Kidney (tissue), 14 donors: ENCODE results near the gene ADAD2. TPM values are rescaled to one million over a fixed set of nuclear protein-coding genes. Genes with fewer than 3 reads are reported as not detected.

Experiments
- DNase-seq, 5 donors: peaks; one replicate each; pipeline ENCODE4 v3.0.0-alpha.2; 2013 to 2020
- FAIRE-seq: peaks from 2 replicates; lab custom pipeline; 2012; peaks lifted over from hg19 to GRCh38; lab: Jason Lieb, UNC
- H3K27ac ChIP-seq, 2 donors: one replicate each; pipeline ENCODE4 v1.7.0; 2013; ENCODE audit warnings: low read depth in 2 of 2, low read length in 2 of 2, inconsistent platforms in 1 of 2
- H3K27me3 ChIP-seq: one replicate; pipeline ENCODE4 v1.7.1; 2013; ENCODE audit warnings: low read length, inconsistent platforms; ENCODE audit not compliant: control insufficient read depth, insufficient read depth
- H3K36me3 ChIP-seq, 3 donors: one replicate each; pipeline versions ENCODE4 v1.7.0 to v1.7.1; 2013; ENCODE audit warnings: low read length in 3 of 3, control low read depth in 1 of 3, inconsistent platforms in 1 of 3; ENCODE audit not compliant: insufficient read depth in 3 of 3, control insufficient read depth in 2 of 3
- H3K4me1 ChIP-seq, 3 donors: one replicate each; pipeline versions ENCODE4 v1.7.0 to v1.7.1; 2013; ENCODE audit warnings: low read length in 3 of 3, inconsistent platforms in 1 of 3, low read depth in 1 of 3; ENCODE audit not compliant: control insufficient read depth in 2 of 3, insufficient read depth in 2 of 3
- H3K4me3 ChIP-seq, 3 donors: one replicate each; pipeline versions ENCODE4 v1.7.0 to v1.8.1; 2013; ENCODE audit warnings: low read length in 3 of 3, control low read depth in 1 of 3, inconsistent platforms in 1 of 3
- H3K9ac ChIP-seq, 3 donors: one replicate each; pipeline versions ENCODE4 v1.7.0 to v1.7.1; 2013; ENCODE audit warnings: low read length in 3 of 3, control low read depth in 1 of 3, inconsistent platforms in 1 of 3
- H3K9me3 ChIP-seq, 3 donors: one replicate each; pipeline versions ENCODE4 v1.7.0 to v1.7.1; 2013; ENCODE audit warnings: low read length in 3 of 3, control low read depth in 1 of 3, inconsistent platforms in 1 of 3; ENCODE audit not compliant: control insufficient read depth in 2 of 3, insufficient read depth in 1 of 3
- intact Hi-C: fragments of 100-400 bp; cut with DNase I; formaldehyde crosslinking; loops from one replicate; pipeline ENCODE4 v1.11.1; 2022
- polyA plus RNA-seq: library from polyadenylated mRNA; stranded (reverse); fragments of 350-450 nt; fragmentation: Illumina TruSeq; extraction: RNeasy Lipid Tissue Mini Kit (QIAGEN cat#74804); gene quantifications from one replicate; pipeline ENCODE4 v1.2.3, GENCODE V29; 2014; ENCODE audit warnings: low read depth, low replicate concordance; ENCODE audit not compliant: insufficient read depth
- total RNA-seq: library from RNA; stranded (reverse); fragmentation: NEBNext Ultra II Directional; extraction: Animal tissue kit (Norgen Biotek cat#: 25700); gene quantifications from one replicate; pipeline ENCODE4 v1.2.1, GENCODE V29; 2021
- TF ChIP-seq, protein P1 (sequence below): IDR thresholded peaks from 3 replicates; pipeline ENCODE4 v1.5.1; 2012; ENCODE audit warnings: mild to moderate bottlenecking, moderate library complexity, borderline replicate concordance; ENCODE audit not compliant: insufficient read depth; ENCODE audit errors: extremely low read depth
- donor health status: control.
- donor health status: control.
- donor health status: control.
- donor health status: control.
- donor health status: control.
- donor health status: DM: yes; HTN: yes; CAD: no.
- donor health status: Normal renal cell carcinoma (clear cell type).

ADAD2 gene
- total and polyA plus RNA-seq, 2 donors from 2014 or later, result 0.72 to 0.80 TPM

DNA sequence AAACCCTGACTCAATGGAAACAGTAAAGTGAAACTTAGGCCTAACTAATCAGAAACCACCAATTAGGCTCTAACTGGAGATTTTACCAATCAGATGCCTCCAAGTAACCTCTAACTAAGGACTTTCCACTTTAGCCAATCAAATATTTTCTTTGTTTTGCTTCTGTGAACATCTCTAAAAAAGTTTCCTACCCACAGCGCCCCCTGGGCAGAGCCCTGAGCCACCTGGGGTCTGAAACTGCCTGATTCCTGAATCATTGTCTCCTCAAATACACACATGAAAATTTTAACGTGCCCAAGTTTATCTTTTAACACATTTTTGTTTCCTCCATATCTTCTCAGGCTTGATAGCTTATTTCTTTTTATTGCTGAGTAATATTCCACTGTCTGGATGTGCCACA, 19.0 kb downstream of the ADAD2 start:
- peaks cover 0 to 3% (median 2%) of the 10 kb centered on the region in 3 donors for H3K4me1 ChIP-seq
- H3K9ac ChIP-seq, result no peak overlapping the region
- H3K27ac ChIP-seq, result no peak overlapping the region
- no peaks in the 10 kb centered on the region for H3K9me3 ChIP-seq
- no peaks in the 10 kb centered on the region for H3K27me3 ChIP-seq
- H3K4me3 ChIP-seq, result no peak overlapping the region
- TF ChIP-seq, protein P1, sequence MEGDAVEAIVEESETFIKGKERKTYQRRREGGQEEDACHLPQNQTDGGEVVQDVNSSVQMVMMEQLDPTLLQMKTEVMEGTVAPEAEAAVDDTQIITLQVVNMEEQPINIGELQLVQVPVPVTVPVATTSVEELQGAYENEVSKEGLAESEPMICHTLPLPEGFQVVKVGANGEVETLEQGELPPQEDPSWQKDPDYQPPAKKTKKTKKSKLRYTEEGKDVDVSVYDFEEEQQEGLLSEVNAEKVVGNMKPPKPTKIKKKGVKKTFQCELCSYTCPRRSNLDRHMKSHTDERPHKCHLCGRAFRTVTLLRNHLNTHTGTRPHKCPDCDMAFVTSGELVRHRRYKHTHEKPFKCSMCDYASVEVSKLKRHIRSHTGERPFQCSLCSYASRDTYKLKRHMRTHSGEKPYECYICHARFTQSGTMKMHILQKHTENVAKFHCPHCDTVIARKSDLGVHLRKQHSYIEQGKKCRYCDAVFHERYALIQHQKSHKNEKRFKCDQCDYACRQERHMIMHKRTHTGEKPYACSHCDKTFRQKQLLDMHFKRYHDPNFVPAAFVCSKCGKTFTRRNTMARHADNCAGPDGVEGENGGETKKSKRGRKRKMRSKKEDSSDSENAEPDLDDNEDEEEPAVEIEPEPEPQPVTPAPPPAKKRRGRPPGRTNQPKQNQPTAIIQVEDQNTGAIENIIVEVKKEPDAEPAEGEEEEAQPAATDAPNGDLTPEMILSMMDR, result no peak
- H3K36me3 ChIP-seq, result no peaks in the 10 kb centered on the region
- intact Hi-C loops, result no loop called here
- FAIRE-seq (no peak), DNase-seq (no peak)

DNA sequence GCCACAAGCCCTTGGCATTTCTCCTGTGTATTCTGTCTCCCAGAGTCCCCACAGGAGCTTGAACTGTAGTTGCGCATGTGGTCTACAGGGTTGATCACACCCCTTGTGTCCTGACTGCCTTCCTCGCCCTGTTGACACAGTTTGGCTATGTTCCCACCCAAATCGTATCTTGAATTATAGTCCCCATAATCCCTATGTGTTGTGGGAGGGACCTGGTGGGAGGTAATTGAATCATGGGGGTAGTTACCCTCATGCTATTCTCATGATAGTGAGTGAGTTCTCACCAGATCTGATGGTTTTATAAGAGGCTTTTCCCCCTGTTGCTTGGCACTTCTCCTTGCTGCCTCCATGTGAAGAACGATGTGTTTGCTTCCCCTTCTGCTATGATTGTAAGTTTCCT, 21.2 kb downstream of the ADAD2 start:
- no peak overlapping the region for H3K4me3 ChIP-seq
- FAIRE-seq (no peak), DNase-seq (no peak)
- no peaks in the 10 kb centered on the region for H3K27me3 ChIP-seq
- no peaks in the 10 kb centered on the region for H3K9me3 ChIP-seq
- no peak overlapping the region for H3K9ac ChIP-seq
- H3K27ac ChIP-seq, result no peak overlapping the region
- H3K36me3 ChIP-seq, result no peaks in the 10 kb centered on the region
- peaks cover 0 to under 1% (median 0%) of the 10 kb centered on the region in 3 donors for H3K4me1 ChIP-seq
- intact Hi-C loops, result no loop called here
- TF ChIP-seq, protein P1, result no peak

DNA sequence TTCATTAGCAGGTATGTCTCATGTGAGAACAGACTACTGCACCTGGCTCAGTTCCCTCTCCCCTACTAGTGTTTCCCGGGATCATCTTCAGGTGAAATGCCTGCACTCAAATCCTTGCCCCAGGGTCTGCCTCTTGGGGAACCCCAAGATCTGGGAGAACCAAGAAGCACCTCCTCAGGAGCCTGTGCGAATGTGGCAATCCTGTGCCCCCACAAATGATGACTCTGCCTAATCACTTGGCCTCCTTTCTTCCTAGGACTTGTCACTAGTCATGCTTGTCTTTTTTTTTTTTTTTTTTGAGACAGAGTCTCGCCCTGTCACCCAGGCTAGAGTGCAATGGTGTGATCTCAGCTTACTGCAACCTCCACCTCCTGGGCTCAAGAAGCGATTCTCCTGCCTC, 21.7 kb downstream of the ADAD2 start:
- TF ChIP-seq, protein P1, result no peak
- intact Hi-C loops, result no loop called here
- Histone ChIP-seq H3K9ac (no peak overlapping the region), H3K4me3 (no peak overlapping the region), H3K9me3 (no peaks in the 10 kb centered on the region), H3K27me3 (no peaks in the 10 kb centered on the region), H3K27ac (no peak overlapping the region), H3K4me1 (no peaks in the 10 kb centered on the region), H3K36me3 (no peaks in the 10 kb centered on the region)
- DNase-seq (no peak), FAIRE-seq (no peak)

DNA sequence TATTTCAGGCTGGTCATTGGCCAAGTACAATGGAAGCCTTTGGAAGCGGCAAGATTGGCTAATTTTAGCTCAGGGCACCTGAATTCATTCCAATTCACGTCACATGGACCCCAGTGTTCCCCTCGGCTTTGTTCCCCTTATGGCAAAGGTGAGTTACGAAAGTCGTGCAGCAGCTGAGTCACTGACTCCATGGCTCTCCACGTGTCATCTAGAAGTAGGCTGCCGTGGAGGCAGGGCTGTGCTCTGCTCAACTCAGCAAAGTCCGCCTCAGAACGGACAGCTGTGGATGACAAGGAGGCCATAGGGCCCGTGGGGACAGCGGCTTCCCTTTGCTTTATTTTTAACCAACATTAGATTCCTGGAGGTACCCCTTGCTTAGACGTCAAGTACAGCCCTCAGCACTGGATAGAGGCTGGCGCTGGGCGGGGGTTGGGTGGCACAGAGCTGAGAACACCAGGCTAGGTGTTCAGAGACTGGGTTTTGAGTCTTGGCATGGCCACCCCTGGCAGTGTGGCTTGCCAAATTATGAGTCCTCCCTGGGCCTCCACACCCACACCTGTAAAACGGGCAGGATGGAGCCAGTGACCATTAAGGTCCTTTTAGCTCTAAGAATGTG, 23.6 kb downstream of the ADAD2 start:
- Histone ChIP-seq H3K4me3 (no peak overlapping the region), H3K4me1 (no peaks in the 10 kb centered on the region), H3K27ac (no peak overlapping the region), H3K9ac (no peak overlapping the region), H3K36me3 (no peaks in the 10 kb centered on the region), H3K9me3 (no peaks in the 10 kb centered on the region), H3K27me3 (no peaks in the 10 kb centered on the region)
- FAIRE-seq (no peak), DNase-seq (no peak)
- intact Hi-C loops, result no loop called here
- TF ChIP-seq, protein P1, result no peak
